Stimulated activated CD8-positive, alpha-beta memory T cell treated with anti-CD3 and anti-CD28 coated beads, Interleukin-15, amount 100 ng/mL, for 1 hour (primary cell): ENCODE results near the gene PIF1.
"Not testable (repeated sequence)": the region's sequence is repeated elsewhere in the genome, so short reads cannot be mapped to it uniquely, and the experiment has no call there.

Experiments used
- DNase-seq: peaks from one replicate; pipeline ENCODE4 v3.0.0-alpha.2; 2020; ENCODE audit warnings: low read depth

PIF1 gene

GRCh38 chr15:64847448-64847847 is 22.0 kb upstream of the PIF1 start:
- DNase-seq, result no peak

- DNase-seq, result no peak
These were observed 21.6 kb upstream of the PIF1 start for GRCh38 chr15:64847016-64847415.

- DNase-seq, result no peak
These were observed 20.6 kb upstream of the PIF1 start for GRCh38 chr15:64845831-64846595.

- DNase-seq, result no peak
These were observed 19.8 kb upstream of the PIF1 start for GRCh38 chr15:64845183-64845611.

GRCh38 chr15:64844576-64845145 is 19.2 kb upstream of the PIF1 start:
- DNase-seq, result no peak

DNA sequence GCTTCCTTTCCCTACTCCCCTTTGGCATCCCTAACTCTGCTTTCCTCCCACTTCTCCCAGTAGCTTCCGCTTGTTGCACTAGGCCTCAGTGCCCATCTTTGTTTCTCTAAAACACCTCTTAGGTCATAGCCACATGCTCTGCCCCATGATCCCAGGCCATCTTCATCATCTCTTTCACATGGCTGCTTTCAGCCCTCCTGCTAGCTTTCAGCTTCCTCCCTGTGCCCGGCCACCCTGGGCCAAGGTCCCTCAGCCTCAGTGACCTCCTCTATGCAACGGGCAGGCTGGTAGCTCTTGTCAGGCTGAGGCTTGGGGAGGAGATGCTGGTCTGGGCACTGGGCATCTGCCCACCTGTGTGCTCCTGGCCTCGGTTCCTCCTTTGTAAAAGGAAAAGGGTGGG is 18.5 kb upstream of the PIF1 start:
- DNase-seq, result no peak

DNA sequence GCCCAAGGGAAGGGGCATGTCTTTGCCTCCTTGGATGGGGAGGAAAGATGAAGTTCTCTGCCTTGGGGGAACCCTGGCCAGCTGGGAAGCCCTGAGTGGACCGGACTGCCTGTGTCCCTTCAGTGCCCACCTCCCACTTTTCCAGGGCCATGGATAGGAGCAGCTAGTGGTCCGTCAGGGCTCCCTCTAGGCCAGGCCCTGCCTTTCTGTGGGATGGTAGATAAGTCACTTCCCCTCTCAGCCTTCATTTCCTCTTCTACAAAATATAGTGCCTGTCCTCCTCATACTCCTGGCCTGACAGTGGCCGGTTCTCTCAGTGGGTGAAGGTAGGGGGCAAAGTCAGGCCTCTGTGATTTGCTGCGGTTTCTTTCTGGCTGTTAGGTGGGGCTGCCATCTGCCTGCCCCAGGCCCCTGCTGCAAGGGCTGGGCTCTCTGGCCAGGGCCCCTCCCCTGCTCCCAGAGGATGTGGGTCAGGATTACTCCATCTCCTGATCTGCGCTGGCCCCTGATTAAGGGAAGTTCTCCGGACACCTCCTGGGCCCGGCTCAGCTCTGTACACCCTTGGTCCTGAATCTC is 17.6 kb upstream of the PIF1 start:
- DNase-seq, result no peak

GRCh38 chr15:64842096-64842939 is 16.9 kb upstream of the PIF1 start:
- DNase-seq, result no peak

DNA sequence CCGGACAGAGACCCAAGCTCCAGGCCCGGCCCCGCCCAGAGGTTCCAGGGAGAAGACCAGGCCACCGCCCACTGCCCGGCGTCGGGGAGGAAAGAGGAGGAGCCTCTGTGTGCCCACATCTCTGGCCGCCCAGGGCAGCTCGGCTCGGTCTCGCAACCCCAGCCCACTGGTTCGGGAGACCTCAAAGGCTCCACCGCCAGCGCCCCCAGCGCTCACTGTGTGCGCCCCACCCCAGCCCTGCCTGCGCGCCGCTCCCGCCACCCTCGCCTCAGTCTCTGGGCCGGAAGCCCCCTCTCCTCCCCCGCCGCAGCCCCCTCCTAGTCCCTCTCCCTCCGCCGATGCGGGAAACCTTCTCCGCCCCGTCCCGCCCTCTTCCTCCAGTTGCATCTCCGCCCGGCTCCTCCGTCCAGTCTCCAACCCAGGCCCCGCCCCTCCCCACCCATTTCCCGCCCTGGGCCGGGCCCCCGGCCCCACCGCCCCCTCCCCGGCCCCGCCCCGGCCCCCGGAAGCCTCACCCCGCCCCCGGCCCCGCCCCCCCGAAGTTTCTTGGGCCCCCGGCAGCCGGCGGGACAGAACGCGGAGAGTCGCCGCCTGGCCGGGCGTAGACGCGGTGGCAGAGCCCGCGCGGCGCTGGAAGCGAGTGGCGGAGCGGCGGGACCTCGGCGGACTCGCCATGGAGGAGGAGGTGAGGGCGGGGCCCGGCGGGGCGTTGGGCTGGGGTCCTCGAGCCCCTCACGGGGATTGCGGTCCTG is 16.1 kb upstream of the PIF1 start, which contains the start of gene PLEKHO2:
Gene PLEKHO2, plus strand, starts transcription at position 572 of the 752 bp plus-strand sequence. Its CDS starts 102 bp downstream, at position 674.
- peak; percentile 73 for DNase-seq

- no peak for DNase-seq
These were observed 15.6 kb upstream of the PIF1 start for GRCh38 chr15:64841060-64841343.

DNA sequence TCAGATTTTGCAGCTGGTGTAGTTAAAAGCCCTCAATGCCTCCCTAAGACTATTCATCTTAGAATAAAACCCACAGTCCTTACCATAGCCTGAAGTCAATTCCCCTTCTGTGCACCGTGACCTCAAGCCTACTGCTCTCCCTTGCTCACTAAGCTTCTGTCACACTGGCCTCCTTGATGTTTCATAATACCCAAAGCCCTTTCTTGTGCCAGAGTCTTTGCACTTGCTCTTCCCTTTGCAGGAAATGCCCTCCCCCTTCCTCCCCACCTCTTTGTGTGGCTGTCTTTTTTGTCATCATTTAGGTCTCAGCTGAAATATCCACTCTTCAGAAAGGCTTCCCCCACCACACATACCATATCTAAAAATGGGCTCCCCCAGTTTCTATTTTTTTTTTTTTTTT is 12.1 kb upstream of the PIF1 start:
- DNase-seq, result no peak

DNA sequence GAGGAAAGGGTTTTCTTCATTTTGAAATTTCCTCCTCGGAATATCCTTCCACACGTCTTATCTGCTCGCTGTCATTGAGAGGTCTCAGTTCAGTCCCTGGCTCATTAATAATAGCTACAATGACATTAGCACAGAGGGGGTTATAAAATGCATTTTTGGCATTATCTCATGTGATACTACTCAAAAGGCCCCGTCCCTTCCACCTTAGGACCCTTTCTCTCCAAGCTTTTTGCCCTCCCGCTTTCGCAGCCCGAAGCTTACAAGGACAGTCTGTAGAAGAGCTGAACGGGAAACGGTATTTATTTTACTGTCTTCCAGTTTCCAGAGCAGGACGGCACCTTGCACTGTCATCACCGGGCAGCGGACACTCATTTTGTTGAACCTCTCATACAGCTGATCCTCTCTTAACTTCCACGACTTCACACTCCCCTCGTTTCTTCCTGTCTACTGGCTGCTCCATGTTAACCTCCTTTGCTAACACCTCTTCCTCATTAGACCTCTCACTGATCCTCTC is 10.6 kb upstream of the PIF1 start:
- DNase-seq, result no peak

DNA sequence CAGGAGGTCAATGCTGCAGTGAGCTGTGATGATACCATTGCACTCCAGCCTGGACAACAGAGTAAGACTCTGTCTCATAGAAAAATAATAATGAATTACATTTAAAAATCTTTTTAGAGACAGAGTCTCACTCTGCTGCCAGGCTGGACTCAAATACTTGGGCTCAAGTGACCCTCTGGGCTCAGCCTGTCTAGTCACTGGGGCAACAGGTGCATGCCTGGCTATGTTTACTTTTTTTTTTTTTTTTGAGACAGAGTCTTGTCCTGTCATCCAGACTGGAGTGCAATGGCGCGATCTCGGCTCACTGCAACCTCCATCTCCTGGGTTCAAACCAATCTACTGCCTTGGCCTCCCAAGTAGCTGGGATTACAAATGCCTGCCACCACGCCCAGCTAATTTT is 8.2 kb upstream of the PIF1 start:
- no peak for DNase-seq

GRCh38 chr15:64828985-64829384 is 3.5 kb upstream of the PIF1 start:
- no peak for DNase-seq

- no peak for DNase-seq
These were observed 467 bp downstream of the PIF1 start for GRCh38 chr15:64824929-64825430.

DNA sequence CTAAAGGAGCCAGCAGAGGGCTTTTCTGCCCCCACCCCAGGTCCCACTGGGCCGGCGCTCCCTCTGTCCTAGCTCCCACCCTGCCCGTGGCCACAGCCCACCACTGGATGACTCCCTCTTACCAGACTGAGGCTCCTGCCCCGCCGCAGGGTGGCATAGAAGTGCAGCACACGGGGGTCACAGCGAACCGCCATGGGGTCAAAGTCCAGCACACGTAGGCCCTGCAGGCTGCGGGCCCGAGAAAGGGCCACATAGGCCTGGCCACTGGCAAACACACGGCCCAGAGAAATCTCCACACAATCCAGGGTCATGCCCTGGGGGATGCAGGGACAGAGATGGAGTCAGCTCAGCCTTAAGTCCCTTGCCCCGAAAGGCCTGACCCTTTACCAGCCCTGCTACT is 9.0 kb downstream of the PIF1 start:
- DNase-seq, result no peak

DNA sequence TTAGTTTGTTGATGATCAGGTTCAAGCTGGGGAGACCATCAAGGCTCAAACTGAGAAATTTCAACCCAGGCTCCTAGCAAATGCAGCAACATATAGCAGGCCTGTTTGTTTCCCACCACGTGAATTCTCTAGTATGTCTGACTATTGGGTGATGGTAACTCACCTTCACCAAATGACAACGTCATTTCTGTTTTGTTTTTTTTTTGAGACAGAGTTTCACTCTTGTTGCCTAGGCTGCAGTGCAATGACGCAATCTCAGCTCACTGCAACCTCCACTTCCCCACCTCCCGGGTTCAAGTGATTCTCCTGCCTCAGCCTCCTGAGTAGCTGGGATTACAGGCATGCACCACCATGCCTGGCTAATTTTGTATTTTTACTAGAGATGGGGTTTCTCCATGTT is 10.5 kb downstream of the PIF1 start:
- not testable (repeated sequence) for DNase-seq

DNA sequence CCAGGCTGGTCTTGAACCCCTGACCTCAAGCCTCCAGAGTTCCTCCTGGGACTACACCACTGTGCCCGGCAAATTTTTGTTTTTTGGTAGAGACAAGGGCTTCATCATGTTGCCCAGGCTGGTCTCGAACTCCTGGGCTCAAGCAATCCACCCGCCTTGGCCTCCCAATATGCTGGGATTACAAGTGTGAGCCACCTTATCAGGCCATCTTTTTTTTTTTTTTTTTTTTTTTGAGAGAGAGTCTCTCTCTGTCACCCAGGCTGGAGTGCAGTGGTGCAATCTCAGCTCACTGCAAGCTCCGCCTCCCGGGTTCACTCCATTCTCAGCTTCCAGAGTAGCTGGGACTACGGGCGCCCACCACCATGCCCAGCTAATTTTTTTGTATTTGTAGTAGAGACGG is 11.2 kb downstream of the PIF1 start:
- not testable (repeated sequence) for DNase-seq

GRCh38 chr15:64813075-64813474 is 12.4 kb downstream of the PIF1 start:
- no peak for DNase-seq

- DNase-seq, result no peak
These were observed 14.7 kb downstream of the PIF1 start for GRCh38 chr15:64810497-64811326.
